ENCODE data around the gene CORO1C.
"Not testable (repeated sequence)": the region's sequence is repeated elsewhere in the genome, so short reads cannot be mapped to it uniquely, and the experiment has no call there.

The CORO1C gene

GRCh38 chr12:108731105-108731865 lies at the start of gene CORO1C:
CORO1C (minus strand) TSS chr12:108731518; CDS start chr12:108701318, 30,200 bp downstream.
- peak; percentile 98 for DNase-seq

GRCh38 chr12:108779998-108780688 lies 48.8 kb upstream of the CORO1C start:
- DNase-seq: no peak

GRCh38 chr12:108778053-108778452 lies 46.7 kb upstream of the CORO1C start:
- no peak for DNase-seq

DNA sequence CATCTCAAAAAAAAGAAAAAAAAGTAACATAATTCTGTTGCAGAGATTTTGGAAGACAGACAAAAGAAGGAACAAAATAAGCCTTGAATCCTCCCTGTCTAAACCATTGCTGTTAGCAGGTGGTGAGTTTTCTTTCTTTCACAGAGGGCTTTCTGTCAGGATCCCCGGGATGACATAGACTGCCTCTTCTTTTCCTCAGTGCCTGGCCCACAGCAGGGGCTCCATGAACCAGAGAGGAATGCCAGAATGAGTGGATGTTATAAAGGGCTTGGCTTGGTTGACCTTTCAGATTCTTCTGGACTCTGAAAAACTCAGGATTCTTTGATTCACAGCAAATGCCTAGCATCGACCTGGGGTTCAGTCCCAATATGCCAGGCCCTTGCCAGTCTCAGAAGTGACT lies 45.8 kb upstream of the CORO1C start:
- no peak for DNase-seq

DNA sequence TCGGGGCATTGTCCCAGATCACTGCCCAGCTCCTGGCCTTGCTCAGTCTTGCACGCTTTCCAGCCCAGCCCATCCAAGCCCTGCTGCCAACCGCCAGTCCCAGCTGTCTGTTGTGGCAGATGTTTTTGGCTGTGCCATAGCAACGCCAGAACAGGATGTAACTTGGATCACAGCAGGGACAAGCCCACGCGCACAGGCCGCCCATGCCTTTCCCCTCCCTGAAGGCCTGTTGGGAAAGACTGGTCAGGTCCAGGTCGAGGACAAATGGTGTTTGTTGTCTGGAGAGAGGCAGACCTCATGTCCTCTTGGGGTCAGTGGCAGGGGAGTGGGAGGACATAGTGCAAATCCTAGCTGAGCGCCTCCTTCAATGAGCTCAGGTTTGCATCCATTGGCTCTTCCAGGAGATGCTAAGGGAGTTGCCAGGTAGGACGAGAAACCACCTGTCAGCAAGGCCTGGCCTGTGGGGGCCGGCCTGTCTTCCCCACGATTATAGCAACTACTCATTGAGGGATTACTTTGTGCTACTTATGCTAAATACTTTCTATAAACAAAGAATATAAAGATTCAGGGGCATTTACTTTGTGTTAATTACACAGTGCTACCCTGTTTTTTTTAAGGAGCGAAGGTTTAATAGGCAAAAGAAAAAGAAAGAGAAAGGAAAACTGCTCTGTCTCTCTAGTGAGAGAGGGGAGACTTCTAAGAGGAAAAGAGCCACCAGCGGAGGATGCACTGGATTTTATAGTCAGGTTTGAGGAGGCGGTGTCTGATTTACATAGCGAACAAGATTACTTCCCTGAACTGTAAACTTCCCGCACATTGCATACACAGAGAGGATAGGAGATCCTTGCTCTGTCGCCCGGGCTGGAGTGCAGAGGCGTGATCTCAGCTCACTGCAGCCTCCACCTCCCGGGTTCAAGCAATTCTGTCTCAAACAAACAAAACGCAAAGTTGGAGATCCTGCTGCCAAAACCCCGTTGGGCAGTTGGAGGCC lies 42.8 kb upstream of the CORO1C start:
- no peak for DNase-seq

- no peak for DNase-seq
These were observed 41.8 kb upstream of the CORO1C start for GRCh38 chr12:108772891-108773797.

- DNase-seq: no peak
These were observed 40.9 kb upstream of the CORO1C start for GRCh38 chr12:108772247-108772646.

DNA sequence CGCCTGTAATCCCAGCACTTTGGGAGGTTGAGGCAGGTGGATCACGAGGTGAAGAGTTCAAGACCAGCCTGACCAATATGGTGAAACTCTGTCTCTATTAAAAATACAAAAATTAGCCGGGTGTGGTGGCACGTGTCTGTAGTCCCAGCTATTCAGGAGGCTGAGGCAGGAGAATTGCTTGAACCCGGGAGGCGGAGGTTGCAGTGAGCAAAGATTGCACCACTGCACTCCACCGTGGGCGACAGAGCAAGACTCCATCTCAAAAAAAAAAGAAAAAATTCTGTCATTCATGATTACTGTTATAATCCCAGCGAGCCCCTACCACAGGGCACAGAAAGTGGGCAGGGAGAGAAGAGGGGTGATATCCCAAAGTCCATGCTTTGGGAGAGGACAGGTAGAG lies 40.5 kb upstream of the CORO1C start:
- DNase-seq: not testable (repeated sequence)

DNA sequence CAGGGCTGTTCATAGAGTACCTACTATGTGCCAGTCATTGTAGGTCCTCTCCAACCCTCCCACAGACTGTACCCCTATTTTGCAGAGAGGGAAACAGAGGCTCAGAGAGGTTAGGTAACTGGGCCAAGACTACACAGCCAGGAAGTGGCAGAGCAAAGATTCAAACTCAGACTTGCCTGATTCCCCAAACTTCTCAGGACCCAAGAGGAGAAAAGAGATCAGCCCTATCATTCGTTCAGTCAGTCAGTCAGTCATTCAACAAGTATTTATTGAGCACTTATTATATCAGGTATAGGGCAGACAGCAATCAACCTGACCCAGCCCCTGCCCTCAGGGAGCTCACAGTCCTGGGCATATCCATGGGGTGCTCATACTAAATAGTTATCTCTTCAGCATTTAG lies 39.6 kb upstream of the CORO1C start:
- DNase-seq: no peak

DNA sequence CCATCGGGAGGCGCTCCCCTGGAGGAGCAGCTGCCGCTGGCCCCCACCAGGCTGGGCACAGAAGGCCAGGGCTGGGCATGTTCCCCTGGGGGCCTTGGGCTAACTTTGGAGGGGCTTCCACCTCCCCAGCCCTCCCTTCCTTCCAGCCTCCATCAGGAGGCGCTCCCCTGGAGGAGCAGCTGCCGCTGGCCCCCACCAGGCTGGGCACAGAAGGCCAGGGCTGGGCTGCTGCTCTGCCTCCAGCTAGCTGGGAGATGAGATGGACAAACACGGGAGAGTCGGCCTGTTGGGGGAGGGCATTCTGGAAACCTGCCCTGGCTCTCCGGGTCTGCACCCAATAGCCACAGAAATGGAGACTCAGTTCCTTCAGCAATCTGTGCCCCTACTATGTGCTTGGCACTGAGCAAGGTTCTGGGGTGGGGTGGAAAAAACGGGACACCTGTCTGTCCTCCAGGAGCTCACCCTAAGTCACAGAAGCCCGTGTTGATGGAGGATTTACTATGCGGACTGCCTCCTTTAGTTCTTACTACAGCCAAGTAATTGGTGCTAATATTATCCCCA lies 39.0 kb upstream of the CORO1C start:
- DNase-seq: no peak

- DNase-seq: peak; percentile 33
These were observed 37.5 kb upstream of the CORO1C start for GRCh38 chr12:108768591-108769500.

- no peak for DNase-seq
These were observed 35.0 kb upstream of the CORO1C start for GRCh38 chr12:108766294-108766693.

GRCh38 chr12:108765289-108765764 lies 34.0 kb upstream of the CORO1C start:
- no peak for DNase-seq

DNA sequence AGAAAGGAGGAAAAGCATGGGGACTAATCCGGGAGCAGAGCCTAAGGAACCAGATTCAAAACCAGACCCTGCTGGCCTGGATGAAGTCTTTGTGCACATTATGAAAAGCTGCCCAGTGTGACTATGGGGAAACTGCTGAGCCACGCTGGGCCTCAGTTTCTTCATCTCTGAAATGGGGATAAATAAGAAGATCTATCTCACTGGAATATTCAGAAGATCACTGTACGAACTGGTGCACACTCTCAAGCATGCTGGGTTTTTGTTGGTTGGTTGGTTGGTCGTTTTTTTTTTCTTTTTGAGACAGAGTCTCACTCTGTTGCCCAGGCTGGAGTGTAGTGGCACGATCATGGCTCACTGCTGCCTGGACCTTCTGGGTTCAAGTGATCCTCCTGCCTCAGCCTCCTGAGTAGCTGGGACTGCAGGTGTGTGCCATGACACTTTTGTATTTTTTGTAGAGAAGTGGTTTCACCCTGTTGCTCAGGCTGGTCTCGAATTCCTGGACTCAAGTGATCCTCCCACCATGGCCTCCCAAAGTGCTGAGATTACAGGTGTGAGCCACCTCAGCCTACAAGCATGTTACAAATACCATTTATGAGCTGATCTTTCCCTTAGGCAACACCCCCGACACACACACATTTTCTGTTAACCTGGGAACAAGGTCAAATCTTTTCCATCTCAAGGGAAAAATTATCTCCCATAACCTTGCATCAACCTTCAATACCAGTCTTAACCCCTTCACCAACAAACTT lies 33.4 kb upstream of the CORO1C start:
- no peak for DNase-seq

DNA sequence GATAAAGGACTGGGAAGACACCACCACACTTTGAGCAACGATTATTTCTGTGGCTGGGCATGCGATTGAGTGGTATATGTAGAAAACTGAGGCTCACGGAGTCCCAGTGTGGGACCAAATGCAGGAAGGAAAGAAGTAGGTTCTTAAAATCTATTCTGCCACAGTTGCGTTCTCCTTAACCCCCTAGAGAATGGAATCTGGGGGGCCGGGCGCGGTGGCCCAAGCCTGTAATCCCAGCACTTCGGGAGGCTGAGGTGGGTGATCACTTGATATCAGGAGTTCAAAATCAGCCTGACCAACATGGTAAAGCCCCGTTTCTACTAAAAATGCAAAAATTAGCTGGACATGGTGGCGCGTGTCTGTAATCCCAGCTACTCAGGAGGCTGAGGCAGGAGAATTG lies 29.9 kb upstream of the CORO1C start:
- DNase-seq: no peak

DNA sequence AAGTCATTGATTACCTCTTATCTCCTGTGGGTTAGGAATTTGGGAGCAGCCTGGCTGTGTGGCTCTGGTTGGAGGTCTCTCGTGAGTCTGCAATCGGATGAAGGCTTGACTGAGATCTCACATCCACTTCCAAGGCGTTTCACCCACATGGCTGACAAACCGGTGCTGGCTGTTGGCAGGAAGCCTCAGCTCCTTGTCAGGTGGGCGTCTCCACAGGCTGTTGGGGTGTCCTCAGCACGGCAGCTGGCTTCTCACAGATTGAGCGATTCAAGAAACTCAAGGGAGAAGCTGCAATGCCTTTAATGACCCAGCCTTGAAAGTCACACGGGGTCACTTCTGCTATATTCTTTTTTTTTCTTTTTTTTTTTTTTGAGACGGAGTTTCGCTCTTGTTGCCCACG lies 28.6 kb upstream of the CORO1C start:
- no peak for DNase-seq

DNA sequence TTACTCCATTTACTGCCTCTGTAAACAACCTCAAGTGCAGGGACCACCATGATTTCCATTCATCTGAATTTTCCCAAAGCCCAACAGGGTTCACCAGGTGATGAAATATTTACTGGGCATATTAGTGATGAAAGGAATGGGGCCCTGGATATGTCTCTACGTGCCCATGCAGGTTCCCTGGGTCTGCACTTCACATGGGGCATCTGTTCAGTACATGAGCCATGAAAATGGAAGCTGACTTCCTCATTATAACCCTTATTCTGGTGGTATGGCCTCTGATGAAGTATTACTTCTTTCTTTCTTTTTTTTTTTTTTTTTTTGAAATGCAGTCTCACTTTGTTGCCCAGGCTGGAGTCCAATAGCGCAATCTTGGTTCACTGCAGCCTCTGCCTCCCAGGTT lies 26.5 kb upstream of the CORO1C start:
- no peak for DNase-seq

- DNase-seq: no peak
These were observed 25.1 kb upstream of the CORO1C start for GRCh38 chr12:108756421-108756820.

DNA sequence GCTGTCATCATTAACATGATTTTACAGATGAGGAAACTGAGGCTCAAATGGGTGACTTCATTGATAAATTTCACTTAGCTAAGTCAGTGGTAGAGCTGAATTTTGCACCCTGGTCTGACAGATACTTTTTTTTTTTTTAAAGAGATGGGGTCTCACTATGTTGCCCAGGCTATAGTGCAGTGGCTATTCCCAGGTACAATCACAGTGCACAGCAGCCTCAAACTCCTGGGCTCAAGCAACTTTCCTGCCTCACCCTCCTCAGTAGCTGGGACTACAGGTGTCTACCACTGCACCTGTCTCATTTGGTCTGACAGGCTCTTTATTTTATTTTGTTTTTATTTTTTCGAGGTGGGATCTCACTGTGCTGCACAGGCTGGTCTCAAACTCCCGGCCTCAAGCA lies 24.2 kb upstream of the CORO1C start:
- DNase-seq: no peak

DNA sequence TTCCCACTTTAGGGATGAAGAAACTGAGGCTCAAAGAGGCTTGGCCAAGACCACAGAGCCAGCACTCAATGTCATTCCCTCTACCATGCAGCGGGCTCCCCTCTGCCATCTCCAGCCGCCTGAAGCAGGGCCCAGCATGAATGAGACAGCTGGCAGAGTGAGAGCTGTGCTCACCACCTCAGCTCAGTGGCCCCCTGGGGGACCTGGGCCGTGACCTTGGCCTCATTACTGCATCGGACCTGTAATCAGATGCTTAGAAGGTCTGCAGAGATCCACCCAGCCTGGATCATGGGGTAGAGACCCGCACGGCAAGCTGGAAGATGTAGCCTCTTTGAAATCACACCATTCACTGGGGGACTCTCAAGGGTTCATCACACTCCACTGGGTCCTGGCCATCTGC lies 22.7 kb upstream of the CORO1C start:
- no peak for DNase-seq

Measured in stimulated activated CD8-positive, alpha-beta memory T cell treated with anti-CD3 and anti-CD28 coated beads, Interleukin-4, amount 100 ng/mL, for 48 hours (primary cell).